Gastroesophageal sphincter (tissue), 3 donors: ENCODE results near the gene CARF.

Experiments used
- CTCF ChIP-seq, 4 experiments: fragments of 200-600 bp in 2 of 4; fragments of 450-650 bp in 2 of 4; sonication (generic) in 1 of 4; IDR thresholded peaks; one replicate each; pipeline ENCODE4 v1.5.1; 2017 to 2019; ENCODE audit warnings: antibody characterized with exemption in 4 of 4, mild to moderate bottlenecking in 2 of 4, moderate library complexity in 2 of 4
- POLR2AphosphoS5 ChIP-seq: sonication (generic); formaldehyde crosslinking; IDR thresholded peaks from one replicate; pipeline ENCODE4 v1.6.1; 2017; ENCODE audit warnings: antibody characterized with exemption

GRCh38 chr2:202982779-202983491 is 70.9 kb downstream of the CARF start:
- no peak for TF ChIP-seq CTCF (IDR thresholded peaks at IDR 0.05)
- TF ChIP-seq POLR2AphosphoS5, result no peak
